ENCODE results near the gene SPPL2A.

- TF ChIP-seq CTCF (IDR thresholded peaks at IDR 0.05; ENCODE audit: low read length) (no peak), EZH2phosphoT487 (IDR thresholded peaks at IDR 0.05; ENCODE audit: low read length) (no peak)
These were observed 84.0 kb downstream of the SPPL2A start for GRCh38 chr15:50681467-50681866.

Data from MM.1S (cell line).